22Rv1 (cell line): ENCODE measurements around the gene SRD5A2.

ENCODE experiments used
- ZFX ChIP-seq: fragments of 450-650 bp; IDR thresholded peaks from 2 replicates; pipeline ENCODE4 v1.6.1; 2017; ENCODE audit warnings: antibody characterized with exemption, borderline replicate concordance
- TF ChIP-seq, protein P1 (sequence below): fragments of 450-650 bp; IDR thresholded peaks from 2 replicates; pipeline ENCODE4 v1.5.1; 2017; ENCODE audit warnings: mild to moderate bottlenecking

DNA sequence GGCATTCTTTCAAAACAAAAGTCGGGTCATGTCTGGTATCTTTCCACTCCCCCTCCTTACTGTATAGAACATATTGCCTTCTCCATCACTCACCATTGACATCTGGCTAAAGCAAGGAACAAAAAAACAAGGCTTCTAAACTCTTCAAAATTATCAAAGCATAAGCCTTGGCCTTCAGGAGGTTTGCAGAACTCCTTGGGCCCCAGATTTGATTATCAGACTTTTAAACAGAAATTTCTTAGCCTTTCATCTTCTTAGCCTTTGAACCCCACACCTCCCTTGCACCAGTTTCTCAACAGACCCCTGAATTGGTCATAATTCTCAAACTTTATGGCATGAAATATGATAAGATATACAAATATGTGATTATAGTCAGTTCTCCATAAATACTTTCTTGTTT, 106.4 kb downstream of the SRD5A2 start:
- TF ChIP-seq, protein P1, sequence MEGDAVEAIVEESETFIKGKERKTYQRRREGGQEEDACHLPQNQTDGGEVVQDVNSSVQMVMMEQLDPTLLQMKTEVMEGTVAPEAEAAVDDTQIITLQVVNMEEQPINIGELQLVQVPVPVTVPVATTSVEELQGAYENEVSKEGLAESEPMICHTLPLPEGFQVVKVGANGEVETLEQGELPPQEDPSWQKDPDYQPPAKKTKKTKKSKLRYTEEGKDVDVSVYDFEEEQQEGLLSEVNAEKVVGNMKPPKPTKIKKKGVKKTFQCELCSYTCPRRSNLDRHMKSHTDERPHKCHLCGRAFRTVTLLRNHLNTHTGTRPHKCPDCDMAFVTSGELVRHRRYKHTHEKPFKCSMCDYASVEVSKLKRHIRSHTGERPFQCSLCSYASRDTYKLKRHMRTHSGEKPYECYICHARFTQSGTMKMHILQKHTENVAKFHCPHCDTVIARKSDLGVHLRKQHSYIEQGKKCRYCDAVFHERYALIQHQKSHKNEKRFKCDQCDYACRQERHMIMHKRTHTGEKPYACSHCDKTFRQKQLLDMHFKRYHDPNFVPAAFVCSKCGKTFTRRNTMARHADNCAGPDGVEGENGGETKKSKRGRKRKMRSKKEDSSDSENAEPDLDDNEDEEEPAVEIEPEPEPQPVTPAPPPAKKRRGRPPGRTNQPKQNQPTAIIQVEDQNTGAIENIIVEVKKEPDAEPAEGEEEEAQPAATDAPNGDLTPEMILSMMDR = no peak
- no peak for TF ChIP-seq ZFX
